ENCODE data around the gene MACROD2.

MACROD2 gene

GRCh38 chr20:14838663-14839628 is 843.6 kb downstream of the MACROD2 start:
- no peak for DNase-seq

- no peak for DNase-seq
Observed at GRCh38 chr20:14845199-14846160, 850.2 kb downstream of the MACROD2 start.

DNA sequence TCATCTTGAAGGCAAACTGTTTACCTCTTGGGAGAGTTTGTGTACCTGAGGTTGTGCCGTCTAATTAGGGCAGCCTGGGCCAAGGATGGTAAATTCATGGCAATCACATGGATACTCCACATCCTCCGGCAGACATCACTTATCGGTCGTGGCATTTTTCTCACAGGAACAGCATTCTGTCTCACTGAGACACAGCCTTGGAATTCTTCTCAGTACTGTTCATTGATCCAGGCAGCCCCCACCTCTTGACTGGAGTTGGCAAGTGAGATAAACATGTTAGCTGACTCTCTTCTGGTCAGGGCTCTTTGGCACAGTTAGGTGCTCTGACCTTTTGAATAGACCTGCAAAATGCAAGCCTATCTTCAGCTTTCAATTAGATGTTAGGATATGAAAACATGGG is 853.5 kb downstream of the MACROD2 start:
- no peak for DNase-seq

GRCh38 chr20:14853079-14853478 is 857.8 kb downstream of the MACROD2 start:
- peak; percentile 76 for DNase-seq

DNA sequence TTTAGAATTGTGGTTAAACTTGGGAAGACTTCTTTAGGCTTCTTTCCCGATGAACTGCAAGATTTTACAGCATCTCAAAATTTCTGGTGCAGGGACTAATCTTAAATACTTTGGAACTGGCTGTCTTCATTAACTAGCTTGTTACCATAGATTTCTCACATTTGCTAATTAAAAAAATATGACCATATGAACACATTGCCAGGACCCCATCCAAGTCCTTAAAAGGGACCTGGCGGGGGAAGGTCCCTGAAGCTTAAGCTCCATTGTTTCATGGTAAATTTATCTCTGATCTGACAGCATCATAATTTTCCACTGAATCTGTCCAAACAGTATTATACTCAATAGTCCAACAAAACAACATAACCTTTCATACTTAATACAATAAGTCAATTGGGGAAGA is 859.9 kb downstream of the MACROD2 start:
- no peak for DNase-seq

DNA sequence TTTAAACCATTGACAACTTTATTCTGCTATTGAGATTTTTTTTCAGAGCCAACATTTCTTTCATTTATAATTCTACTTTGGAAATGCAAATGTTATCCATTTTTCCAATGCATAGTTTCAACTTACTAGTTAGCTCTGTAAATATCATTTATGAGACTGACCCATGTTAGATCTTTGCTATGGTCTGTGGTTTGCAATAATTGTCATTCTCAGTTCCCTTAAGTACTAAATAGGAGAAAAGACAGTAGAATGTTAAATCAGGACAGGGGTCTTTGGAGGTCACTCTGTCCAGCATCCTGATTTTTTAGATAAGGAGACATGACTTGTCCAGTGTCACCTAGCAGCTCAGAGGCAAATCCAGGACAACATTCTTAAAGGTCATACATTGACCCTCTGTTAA is 864.3 kb downstream of the MACROD2 start:
- no peak for DNase-seq

GRCh38 chr20:14860410-14860814 is 865.1 kb downstream of the MACROD2 start:
- peak; percentile 87 for DNase-seq

GRCh38 chr20:14861028-14861699 is 865.8 kb downstream of the MACROD2 start:
- no peak for DNase-seq

DNA sequence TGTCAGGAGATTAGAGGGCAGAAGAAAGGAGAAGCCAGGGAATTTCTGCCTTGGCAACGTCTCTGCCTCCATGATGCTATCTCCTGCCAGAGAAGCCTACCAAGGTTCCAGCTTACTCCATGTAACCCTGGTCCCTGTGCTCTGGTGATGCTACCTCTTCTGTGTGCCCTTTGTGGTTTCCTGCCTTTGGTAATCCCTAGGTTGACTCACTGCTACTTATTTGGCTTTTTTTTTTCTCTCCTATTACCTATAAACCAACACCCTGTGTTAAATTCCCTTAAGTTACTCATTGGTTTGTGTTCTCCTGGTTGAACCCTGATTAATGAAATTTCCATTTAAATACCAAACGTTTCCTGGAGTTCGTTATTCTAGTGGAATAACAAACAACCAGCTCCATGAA is 869.9 kb downstream of the MACROD2 start:
- DNase-seq = peak; percentile 64

DNA sequence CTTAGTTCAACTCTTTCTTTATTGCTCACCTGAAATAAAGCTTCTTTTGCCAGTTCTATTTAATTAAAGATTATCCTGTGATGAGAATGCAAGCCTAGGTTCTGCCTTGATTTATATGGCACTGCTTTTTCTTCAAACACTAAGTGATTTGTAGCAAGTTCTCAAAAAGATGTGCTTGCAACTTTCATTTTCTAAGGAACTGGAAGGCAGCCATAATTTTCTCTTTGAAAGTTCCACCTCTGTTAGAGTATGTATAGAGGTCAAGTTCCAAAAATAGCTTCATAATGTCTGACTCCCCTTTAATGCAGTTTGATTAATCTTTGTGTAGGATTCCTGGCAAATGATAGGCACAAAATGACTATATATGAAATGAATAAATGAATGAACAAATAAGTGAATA is 870.4 kb downstream of the MACROD2 start:
- DNase-seq = no peak

GRCh38 chr20:14866841-14867514 is 871.7 kb downstream of the MACROD2 start:
- peak; percentile 43 for DNase-seq

- no peak for DNase-seq
Observed at GRCh38 chr20:14877301-14878028, 882.1 kb downstream of the MACROD2 start.

- DNase-seq = peak; percentile 69
Observed at GRCh38 chr20:14878676-14879019, 883.3 kb downstream of the MACROD2 start.

- peak; percentile 89 for DNase-seq
Observed at GRCh38 chr20:14879020-14879697, 883.8 kb downstream of the MACROD2 start.

- peak; percentile 46 for DNase-seq
Observed at GRCh38 chr20:14879839-14880238, 884.5 kb downstream of the MACROD2 start.

DNA sequence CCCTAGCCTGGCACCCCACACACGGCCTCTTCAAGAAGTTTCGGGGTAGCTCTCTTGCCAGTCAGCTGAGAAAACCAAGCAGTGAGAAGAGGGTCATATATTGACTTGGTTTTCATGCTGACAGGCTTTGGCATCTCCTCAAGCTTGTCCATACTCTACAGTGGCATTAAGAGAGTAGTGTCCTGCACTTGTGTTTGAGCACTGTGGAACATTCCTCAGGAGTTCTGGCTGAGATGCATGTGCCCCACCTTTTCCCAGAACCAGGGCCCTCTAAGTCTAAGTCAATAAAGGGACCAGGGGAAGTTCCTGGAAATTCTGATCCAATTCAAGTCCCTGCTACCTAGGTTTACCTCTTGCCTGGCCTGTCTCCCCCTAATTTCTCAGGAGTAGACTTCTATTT is 886.2 kb downstream of the MACROD2 start:
- no peak for DNase-seq

- no peak for DNase-seq
Observed at GRCh38 chr20:14882157-14882556, 886.8 kb downstream of the MACROD2 start.

DNA sequence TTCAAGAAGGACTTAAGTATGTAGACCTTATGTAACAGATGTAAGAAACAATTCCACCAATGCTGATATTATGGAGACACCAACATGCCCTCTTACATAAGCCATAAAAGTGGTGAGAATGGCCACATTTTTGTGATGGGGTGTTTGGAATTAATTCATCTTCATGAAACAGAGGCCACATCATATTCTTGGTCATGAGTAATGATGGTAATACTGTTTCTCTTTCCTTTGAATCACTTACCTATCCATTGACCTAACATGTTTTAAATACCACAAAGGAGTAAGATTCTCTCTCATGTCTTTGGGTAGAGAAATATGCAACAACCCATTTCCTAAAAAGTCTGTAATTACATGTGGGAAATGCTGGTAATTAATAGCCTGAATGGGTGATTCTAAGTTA is 887.5 kb downstream of the MACROD2 start:
- no peak for DNase-seq

DNA sequence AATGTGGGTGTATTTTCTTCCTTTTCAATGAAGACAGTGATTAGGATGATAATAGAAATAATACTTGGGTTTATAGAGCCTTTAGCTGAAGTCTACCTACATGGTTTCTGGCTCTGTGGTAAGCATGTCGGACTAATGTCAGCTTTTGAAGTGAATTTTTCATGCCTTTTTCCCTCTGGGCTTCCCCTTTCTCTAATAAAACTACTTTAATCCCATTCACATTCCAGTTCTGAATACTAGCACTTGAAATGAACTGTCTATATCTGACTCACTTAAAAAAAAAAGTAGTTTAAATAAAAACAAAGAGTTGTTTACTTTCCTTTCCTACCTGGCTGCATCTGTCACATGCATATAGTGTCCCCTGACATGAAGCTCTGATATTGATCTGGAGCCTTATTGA is 888.0 kb downstream of the MACROD2 start:
- peak; percentile 67 for DNase-seq

GRCh38 chr20:14885661-14886060 is 890.3 kb downstream of the MACROD2 start:
- no peak for DNase-seq

DNA sequence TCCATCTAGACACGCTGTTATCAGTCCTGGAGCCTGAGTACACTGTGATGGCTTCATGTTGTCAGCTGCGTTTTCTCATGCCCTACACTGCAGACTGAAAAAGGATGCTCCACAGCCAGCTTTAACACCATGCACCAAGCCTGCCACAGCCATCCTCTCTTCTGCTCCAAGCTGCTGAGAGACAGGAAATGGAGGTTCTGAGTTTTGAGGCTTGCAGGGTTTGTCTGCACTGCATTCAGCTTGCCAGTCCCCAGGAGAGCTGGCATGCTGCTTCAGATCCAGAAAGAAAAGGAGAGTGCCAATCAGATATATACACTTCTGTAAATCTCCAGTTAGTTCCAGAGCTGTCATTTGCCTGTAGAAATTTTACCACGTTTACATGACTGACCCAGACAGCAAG is 892.8 kb downstream of the MACROD2 start:
- no peak for DNase-seq

All from DMS53 (cell line).